B cell (primary cell): ENCODE data around the gene KIF1A. TPM values are rescaled to one million over a fixed set of nuclear protein-coding genes. Genes with fewer than 3 reads are reported as not detected.

Experiments used
- ATAC-seq: fragments of 200-7000 bp; cut with Tn5 transposase; one replicate; pipeline ENCODE4 v1.10.0; 2021; ENCODE audit warnings: low read depth, mild to moderate bottlenecking, moderate number of reproducible peaks, moderate library complexity
- CTCF ChIA-PET: fragments of 350-600 bp; sonication (Branson Sonifier 250); formaldehyde crosslinking; loops from one replicate; lab custom pipeline; 2021; ENCODE audit warnings: antibody characterized with exemption, inconsistent platforms; lab: Charles Lee
- POLR2A ChIA-PET: fragments of 350-600 bp; sonication (Branson Sonifier 250); formaldehyde crosslinking; loops from one replicate; lab custom pipeline; 2021; ENCODE audit warnings: antibody characterized with exemption; lab: Charles Lee
- DNase-seq: peaks from one replicate; pipeline ENCODE4 v3.0.0; 2013
- H2AFZ ChIP-seq: 2 replicates; pipeline ENCODE4 v1.6.1; 2012; ENCODE audit warnings: mild to moderate bottlenecking, low read depth, low read length; ENCODE audit not compliant: insufficient read depth, poor library complexity, severe bottlenecking
- H3K27ac ChIP-seq, 2 donors: 1 replicate in 1 of 2; 2 replicates in 1 of 2; pipeline ENCODE4 v1.5.1; 2012 to 2013; ENCODE audit warnings: low read length in 2 of 2, mild to moderate bottlenecking in 2 of 2, moderate library complexity in 1 of 2
- H3K27me3 ChIP-seq, 4 experiments: fragments of 200-600 bp in 1 of 4; sonication (generic) in 1 of 4; replicated peaks in 1 of 4; 1 replicate in 2 of 4; 2 replicates in 2 of 4; pipeline versions ENCODE4 v1.6.1 to v1.7.0; 2013 to 2016; ENCODE audit warnings: low read length in 3 of 4, mild to moderate bottlenecking in 2 of 4, mixed read lengths in 1 of 4, moderate library complexity in 1 of 4; ENCODE audit not compliant: insufficient read depth in 4 of 4, control insufficient read depth in 3 of 4; ENCODE audit errors: control extremely low read depth in 1 of 4
- H3K36me3 ChIP-seq, 2 experiments: replicated peaks in 1 of 2; 1 replicate in 1 of 2; 2 replicates in 1 of 2; pipeline versions ENCODE4 v1.6.1 to v1.7.1; 2013; ENCODE audit warnings: low read length in 1 of 2; ENCODE audit not compliant: insufficient read depth in 2 of 2, control insufficient read depth in 1 of 2; ENCODE audit errors: control extremely low read depth in 1 of 2, extremely low read depth in 1 of 2
- H3K4me1 ChIP-seq, 2 donors: fragments of 200-600 bp in 1 of 2; sonication (generic) in 1 of 2; 1 replicate in 1 of 2; 2 replicates in 1 of 2; pipeline versions ENCODE4 v1.5.1 to v1.6.1; 2013 to 2017; ENCODE audit warnings: low read length in 2 of 2; ENCODE audit not compliant: control insufficient read depth in 2 of 2, insufficient read depth in 2 of 2
- H3K4me2 ChIP-seq: replicated peaks from 2 replicates; pipeline ENCODE3; 2012; ENCODE audit warnings: mild to moderate bottlenecking, low read depth, low read length; ENCODE audit not compliant: poor library complexity, severe bottlenecking
- H3K4me3 ChIP-seq, 5 experiments: fragments of 200-600 bp in 1 of 5; sonication (generic) in 1 of 5; 1 replicate in 3 of 5; 2 replicates in 2 of 5; pipeline versions ENCODE4 v1.5.1 to v1.7.0; 2011 to 2016; ENCODE audit warnings: low read length in 4 of 5, mild to moderate bottlenecking in 4 of 5, low read depth in 2 of 5, control low read depth in 1 of 5, moderate library complexity in 1 of 5; ENCODE audit not compliant: insufficient read depth in 1 of 5; ENCODE audit errors: control extremely low read depth in 1 of 5, extremely low read depth in 1 of 5
- H3K79me2 ChIP-seq: fragments of 200-600 bp; sonication (generic); one replicate; pipeline ENCODE4 v1.6.0; 2016; ENCODE audit warnings: low read length; ENCODE audit not compliant: control insufficient read depth, insufficient read depth
- H3K9ac ChIP-seq: fragments of 200-600 bp; sonication (generic); 2 replicates; pipeline ENCODE4 v1.6.1; 2017; ENCODE audit warnings: mild to moderate bottlenecking, low read length, moderate library complexity
- H3K9me3 ChIP-seq, 3 donors: one replicate each; pipeline versions ENCODE4 v1.6.1 to v1.7.1; 2013; ENCODE audit warnings: low read length in 2 of 3; ENCODE audit not compliant: control insufficient read depth in 2 of 3, insufficient read depth in 1 of 3; ENCODE audit errors: control extremely low read depth in 1 of 3
- H4K20me1 ChIP-seq: 2 replicates; pipeline ENCODE4 v1.6.0; 2012; ENCODE audit warnings: mild to moderate bottlenecking, low read length; ENCODE audit not compliant: insufficient read depth, control insufficient read depth, poor library complexity, severe bottlenecking
- H3K27ac Mint-ChIP-seq: one replicate; pipeline ENCODE4 v1.8.0; 2021; ENCODE audit warnings: mixed read lengths
- H3K27me3 Mint-ChIP-seq: one replicate; pipeline ENCODE4 v1.8.0; 2021; ENCODE audit warnings: mixed read lengths
- H3K4me1 Mint-ChIP-seq: one replicate; pipeline ENCODE4 v1.8.0; 2021; ENCODE audit warnings: mixed read lengths
- H3K4me3 Mint-ChIP-seq: one replicate; pipeline ENCODE4 v1.8.0; 2021; ENCODE audit warnings: mixed read lengths
- H3K9me3 Mint-ChIP-seq: one replicate; pipeline ENCODE4 v1.8.0; 2022; ENCODE audit warnings: mixed read lengths; ENCODE audit not compliant: insufficient read depth
- CTCF ChIP-seq: fragments of 200-600 bp; IDR thresholded peaks from one replicate; pipeline ENCODE4 v1.8.0; 2022; ENCODE audit warnings: antibody characterized with exemption, mild to moderate bottlenecking
- EZH2 ChIP-seq: IDR thresholded peaks from 2 replicates; pipeline ENCODE4 v1.6.1; 2012; ENCODE audit warnings: borderline replicate concordance, low read depth, mild to moderate bottlenecking, moderate library complexity, low read length; ENCODE audit not compliant: insufficient read depth, poor library complexity, severe bottlenecking
- WGBS: methylation state at CpG from one replicate; pipeline ENCODE4 v1.1.5; 2013; ENCODE audit warnings: missing lambda C conversion rate; ENCODE audit not compliant: insufficient coverage; 5-methylcytosine and 5-hydroxymethylcytosine counted together
- intact Hi-C: fragments of 100-400 bp; cut with micrococcal nuclease; formaldehyde crosslinking; loops from one replicate; pipeline ENCODE4 v1.10.0; 2022
- polyA plus RNA-seq: library from polyadenylated mRNA; depleted of rRNA; stranded (reverse); fragments of >200 nt; gene quantifications from 2 replicates; pipeline ENCODE4 v1.2.3, GENCODE V29; 2012
- total RNA-seq, 2 donors: library from RNA; stranded (reverse); fragments of 120-200 nt in 1 of 2; gene quantifications; 1 replicate in 1 of 2; 2 replicates in 1 of 2; pipeline versions ENCODE4 v1.2.3 to v1.2.4, GENCODE V29; 2013 to 2022

Gene KIF1A
- total and polyA plus RNA-seq, 2 donors (not counting 1 experiment from before 2014, with no cell fraction given): not detected

GRCh38 chr2:240762249-240762648 is 57.8 kb downstream of the KIF1A start:
- TF ChIP-seq CTCF (no peak), EZH2 (no peak)
- Histone ChIP-seq H4K20me1 (no peaks in the 10 kb centered on the region), H3K4me2 (no peak overlapping the region), H3K36me3 (no peaks in the 10 kb centered on the region), H3K27me3 (no peaks in the 10 kb centered on the region), H2AFZ (no peak overlapping the region), H3K4me3 (no peak overlapping the region), H3K9ac (no peak overlapping the region), H3K4me1 (no peaks in the 10 kb centered on the region), H3K9me3 (no peaks in the 10 kb centered on the region), H3K27ac (no peak overlapping the region), H3K79me2 (no peaks in the 10 kb centered on the region)
- Mint-ChIP-seq H3K27me3 (no peaks in the 10 kb centered on the region), H3K27ac (no peak overlapping the region), H3K4me3 (no peak overlapping the region), H3K9me3 (no peaks in the 10 kb centered on the region), H3K4me1 (peaks cover 3% of the 10 kb centered on the region)
- CTCF ChIA-PET: no interaction called here
- ATAC-seq (no peak), DNase-seq (no peak)
- POLR2A ChIA-PET: no interaction called here
- intact Hi-C loops: no loop called here
- 93% methylated on average over 2 of the region's 8 CpGs for WGBS

- Mint-ChIP-seq H3K9me3 (no peaks in the 10 kb centered on the region), H3K4me3 (no peak overlapping the region), H3K27me3 (no peaks in the 10 kb centered on the region), H3K27ac (no peak overlapping the region), H3K4me1 (peaks cover 3% of the 10 kb centered on the region)
- H3K4me2 ChIP-seq: no peak overlapping the region
- no peak overlapping the region for H3K9ac ChIP-seq
- H3K79me2 ChIP-seq: no peaks in the 10 kb centered on the region
- ChIA-PET POLR2A (interaction anchor here (0.7 kb wide), 1 partner anchor 11 kb away, joined by 4 read pairs; no protein-coding TSS in a partner anchor), CTCF (no interaction called here)
- H4K20me1 ChIP-seq: no peaks in the 10 kb centered on the region
- no peak for ATAC-seq
- no peaks in the 10 kb centered on the region for H3K9me3 ChIP-seq
- no peaks in the 10 kb centered on the region for H3K4me1 ChIP-seq
- intact Hi-C loops: no loop called here
- no peak overlapping the region for H3K4me3 ChIP-seq
- no peaks in the 10 kb centered on the region for H3K36me3 ChIP-seq
- H3K27ac ChIP-seq: no peak overlapping the region
- 73% methylated on average over 22 of the region's 22 CpGs for WGBS
- TF ChIP-seq EZH2 (no peak), CTCF (no peak)
- no peaks in the 10 kb centered on the region for H3K27me3 ChIP-seq
- H2AFZ ChIP-seq: no peak overlapping the region
- DNase-seq: no peak
These were observed 59.3 kb downstream of the KIF1A start for GRCh38 chr2:240760576-240761246.
